ENCODE measurements around the gene FSCN2. TPM values are rescaled to one million over a fixed set of nuclear protein-coding genes. Genes with fewer than 3 reads are reported as not detected.

The FSCN2 gene
- total RNA-seq, 3 donors from 2014 or later (not counting 1 experiment from before 2014, with no cell fraction given) = 0.26 to 2.6 (median 1.0) TPM

GRCh38 chr17:81542431-81543338 lies 14.5 kb downstream of the FSCN2 start:
- H3K9me3 Mint-ChIP-seq = no peaks in the 10 kb centered on the region
- H3K36me3 ChIP-seq (ENCODE audit: control insufficient read depth, insufficient read depth, low read length) = peaks cover 54% of the 10 kb centered on the region
- peaks cover 0 to 6% of the 10 kb centered on the region in 2 donors for H3K27me3 Mint-ChIP-seq (ENCODE audit: low read depth in 2 of 2)
- no peak for TF ChIP-seq CTCF (IDR thresholded peaks at IDR 0.05)
- no peak overlapping the region for H3K27ac ChIP-seq (ENCODE audit: low read length)
- peaks cover 6% of the 10 kb centered on the region for H3K27me3 ChIP-seq (ENCODE audit: control insufficient read depth, insufficient read depth, low read length)
- H3K36me3 Mint-ChIP-seq = no peaks in the 10 kb centered on the region
- H3K4me3 Mint-ChIP-seq = no peak overlapping the region
- WGBS (ENCODE audit: insufficient coverage) = 94% methylated on average over 15 of the region's 15 CpGs
- H3K4me3 ChIP-seq (ENCODE audit: low read length) = no peak overlapping the region
- no peak overlapping the region for H3K27ac Mint-ChIP-seq
- ATAC-seq (no peak), DNase-seq (no peak)
- no peaks in the 10 kb centered on the region for H3K9me3 ChIP-seq (ENCODE audit: control insufficient read depth, insufficient read depth, low read length)
- intact Hi-C loops (cut with micrococcal nuclease) = no loop called here
- no peaks in the 10 kb centered on the region for H3K4me1 Mint-ChIP-seq
- H3K4me1 ChIP-seq (ENCODE audit: control insufficient read depth, insufficient read depth, low read length) = peaks cover 3% of the 10 kb centered on the region

GRCh38 chr17:81543339-81543675 lies 15.1 kb downstream of the FSCN2 start:
- no peak overlapping the region for H3K27ac Mint-ChIP-seq
- no peak for TF ChIP-seq CTCF (IDR thresholded peaks at IDR 0.05)
- Histone ChIP-seq H3K4me1 (ENCODE audit: control insufficient read depth, insufficient read depth, low read length) (no peaks in the 10 kb centered on the region), H3K36me3 (ENCODE audit: control insufficient read depth, insufficient read depth, low read length) (peaks cover 59% of the 10 kb centered on the region), H3K27ac (ENCODE audit: low read length) (no peak overlapping the region), H3K4me3 (ENCODE audit: low read length) (no peak overlapping the region), H3K9me3 (ENCODE audit: control insufficient read depth, insufficient read depth, low read length) (no peaks in the 10 kb centered on the region), H3K27me3 (ENCODE audit: control insufficient read depth, insufficient read depth, low read length) (peaks cover under 1% of the 10 kb centered on the region)
- no peaks in the 10 kb centered on the region for H3K9me3 Mint-ChIP-seq
- no peak overlapping the region for H3K4me3 Mint-ChIP-seq
- ATAC-seq (no peak), DNase-seq (no peak)
- H3K4me1 Mint-ChIP-seq = no peaks in the 10 kb centered on the region
- H3K27me3 Mint-ChIP-seq (ENCODE audit: low read depth in 2 of 2) = no peaks in the 10 kb centered on the region
- no peaks in the 10 kb centered on the region for H3K36me3 Mint-ChIP-seq
- intact Hi-C loops (cut with micrococcal nuclease) = no loop called here
- WGBS (ENCODE audit: insufficient coverage) = 97% methylated on average over 14 of the region's 14 CpGs

- no peak for TF ChIP-seq CTCF (IDR thresholded peaks at IDR 0.05)
Observed at GRCh38 chr17:81543756-81544155, 15.6 kb downstream of the FSCN2 start.

More at GRCh38 chr17:81543756-81544155, 15.6 kb downstream of the FSCN2 start:
- no peaks in the 10 kb centered on the region for H3K4me1 Mint-ChIP-seq
- H3K9me3 Mint-ChIP-seq = no peaks in the 10 kb centered on the region
- Histone ChIP-seq H3K27ac (ENCODE audit: low read length) (no peak overlapping the region), H3K9me3 (ENCODE audit: control insufficient read depth, insufficient read depth, low read length) (no peaks in the 10 kb centered on the region), H3K4me3 (ENCODE audit: low read length) (no peak overlapping the region), H3K27me3 (ENCODE audit: control insufficient read depth, insufficient read depth, low read length) (no peaks in the 10 kb centered on the region), H3K36me3 (ENCODE audit: control insufficient read depth, insufficient read depth, low read length) (peaks cover 59% of the 10 kb centered on the region), H3K4me1 (ENCODE audit: control insufficient read depth, insufficient read depth, low read length) (no peaks in the 10 kb centered on the region)
- no peaks in the 10 kb centered on the region for H3K36me3 Mint-ChIP-seq
- DNase-seq = no peak
- no peak overlapping the region for H3K27ac Mint-ChIP-seq
- intact Hi-C loops (cut with micrococcal nuclease) = no loop called here
- 97% methylated on average over 15 of the region's 15 CpGs for WGBS (ENCODE audit: insufficient coverage)
- no peak for ATAC-seq
- H3K27me3 Mint-ChIP-seq (ENCODE audit: low read depth in 2 of 2) = no peaks in the 10 kb centered on the region
- H3K4me3 Mint-ChIP-seq = no peak overlapping the region

All from natural killer cell (primary cell).